ENCODE measurements around the gene NXT2. TPM values are rescaled to one million over a fixed set of nuclear protein-coding genes. Genes with fewer than 3 reads are reported as not detected.

NXT2 gene
- 9.5 TPM for total RNA-seq (ENCODE audit: unreplicated experiment)
- long read RNA-seq, transcript NXT2-202 (4 exons, 1,085 nt): major isoform, 5 of 6 reads
- long read RNA-seq, partial matches to known transcripts: 0 of 6 reads
- long read RNA-seq, other reads (novel, unspliced or antisense): 0 of 6 reads

DNA sequence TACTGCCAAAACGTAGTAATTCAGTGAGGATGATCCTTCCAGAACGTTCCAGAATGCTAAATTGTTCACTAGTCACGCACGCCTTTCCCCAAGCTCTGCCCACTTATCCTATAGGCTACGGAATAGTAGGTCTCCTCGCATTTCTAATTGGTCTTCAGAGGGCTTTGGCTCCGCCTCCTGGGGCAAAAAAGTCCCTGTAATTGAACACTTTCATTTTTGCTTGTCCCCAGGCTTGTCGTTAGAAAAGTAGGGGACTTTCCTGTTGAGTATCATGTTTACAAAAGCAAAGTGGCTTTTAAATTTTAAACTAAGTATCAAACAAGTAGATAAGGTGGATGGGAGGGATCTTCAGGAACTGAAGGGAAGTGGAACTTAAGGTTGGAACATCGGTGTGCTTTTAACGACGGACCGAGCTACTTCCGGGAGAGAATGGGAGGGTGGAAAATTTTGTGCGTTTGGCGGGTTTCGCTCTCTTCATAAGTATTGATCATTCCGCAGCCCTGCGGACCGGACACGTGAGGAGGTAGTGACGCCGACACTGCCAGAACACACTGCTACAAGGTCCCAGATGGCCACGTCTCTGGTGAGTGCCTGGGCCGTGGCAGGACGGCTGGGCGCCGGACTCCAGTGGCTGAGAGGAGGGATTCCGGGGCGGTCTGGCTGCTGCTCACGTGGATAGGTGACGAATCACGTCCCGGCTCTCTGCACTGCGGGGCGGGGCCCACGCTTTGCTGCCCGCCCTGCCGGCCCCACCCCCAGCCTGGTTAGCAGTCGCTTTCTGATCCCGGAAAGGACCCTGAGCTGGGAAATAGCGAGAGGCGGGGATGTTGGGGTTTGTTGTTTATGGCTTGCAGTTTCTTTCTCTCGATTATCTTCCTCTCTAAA lies at the start of gene NXT2:
NXT2 (plus strand) TSS at position 406 of the 885 bp plus-strand sequence; CDS start at position 569, 163 bp downstream.
- Mint-ChIP-seq H3K27ac (ENCODE audit: unreplicated experiment) (peak within 1 kb of the TSS; percentile 98), H3K4me3 (ENCODE audit: unreplicated experiment) (peak within 1 kb of the TSS; percentile 92), H3K9me3 (ENCODE audit: unreplicated experiment) (no peaks in the 10 kb centered on the region), H3K27me3 (ENCODE audit: unreplicated experiment) (peaks cover 4% of the 10 kb centered on the region), H3K36me3 (ENCODE audit: low read depth, unreplicated experiment) (no peaks in the 10 kb centered on the region), H3K4me1 (ENCODE audit: unreplicated experiment) (no peaks in the 10 kb centered on the region)
- TF ChIP-seq, protein P1, sequence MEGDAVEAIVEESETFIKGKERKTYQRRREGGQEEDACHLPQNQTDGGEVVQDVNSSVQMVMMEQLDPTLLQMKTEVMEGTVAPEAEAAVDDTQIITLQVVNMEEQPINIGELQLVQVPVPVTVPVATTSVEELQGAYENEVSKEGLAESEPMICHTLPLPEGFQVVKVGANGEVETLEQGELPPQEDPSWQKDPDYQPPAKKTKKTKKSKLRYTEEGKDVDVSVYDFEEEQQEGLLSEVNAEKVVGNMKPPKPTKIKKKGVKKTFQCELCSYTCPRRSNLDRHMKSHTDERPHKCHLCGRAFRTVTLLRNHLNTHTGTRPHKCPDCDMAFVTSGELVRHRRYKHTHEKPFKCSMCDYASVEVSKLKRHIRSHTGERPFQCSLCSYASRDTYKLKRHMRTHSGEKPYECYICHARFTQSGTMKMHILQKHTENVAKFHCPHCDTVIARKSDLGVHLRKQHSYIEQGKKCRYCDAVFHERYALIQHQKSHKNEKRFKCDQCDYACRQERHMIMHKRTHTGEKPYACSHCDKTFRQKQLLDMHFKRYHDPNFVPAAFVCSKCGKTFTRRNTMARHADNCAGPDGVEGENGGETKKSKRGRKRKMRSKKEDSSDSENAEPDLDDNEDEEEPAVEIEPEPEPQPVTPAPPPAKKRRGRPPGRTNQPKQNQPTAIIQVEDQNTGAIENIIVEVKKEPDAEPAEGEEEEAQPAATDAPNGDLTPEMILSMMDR (IDR thresholded peaks at IDR 0.05; ENCODE audit: unreplicated experiment): no peak
- peak; percentile 80 for DNase-seq (ENCODE audit: low spot score)

DNA sequence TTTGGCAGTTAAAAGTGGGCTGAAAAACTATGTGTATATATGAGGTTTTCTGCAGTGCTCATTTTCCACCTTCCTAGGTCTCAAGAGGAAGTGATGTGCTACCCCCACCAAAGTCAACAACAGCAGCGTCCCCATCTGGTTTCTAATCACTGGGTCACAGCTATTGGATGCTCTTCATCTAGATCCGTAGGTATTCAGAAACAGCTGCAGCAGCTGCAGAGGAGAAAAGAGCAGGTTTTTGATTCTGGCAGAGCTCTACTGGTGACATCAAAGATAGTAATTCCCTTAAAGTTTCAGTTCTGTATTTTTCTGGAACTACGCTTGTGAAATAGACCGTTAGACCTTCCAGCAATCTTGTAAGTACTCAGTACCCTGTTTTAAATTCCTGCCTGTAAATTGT lies 49.0 kb upstream of the NXT2 start:
- TF ChIP-seq, protein P1 (IDR thresholded peaks at IDR 0.05; ENCODE audit: unreplicated experiment): no peak
- no peaks in the 10 kb centered on the region for H3K9me3 Mint-ChIP-seq (ENCODE audit: unreplicated experiment)
- no peak for DNase-seq (ENCODE audit: low spot score)
- no peaks in the 10 kb centered on the region for H3K36me3 Mint-ChIP-seq (ENCODE audit: low read depth, unreplicated experiment)
- H3K27me3 Mint-ChIP-seq (ENCODE audit: unreplicated experiment): no peaks in the 10 kb centered on the region
- no peak overlapping the region for H3K27ac Mint-ChIP-seq (ENCODE audit: unreplicated experiment)
- H3K4me1 Mint-ChIP-seq (ENCODE audit: unreplicated experiment): no peaks in the 10 kb centered on the region
- H3K4me3 Mint-ChIP-seq (ENCODE audit: unreplicated experiment): no peak overlapping the region

DNA sequence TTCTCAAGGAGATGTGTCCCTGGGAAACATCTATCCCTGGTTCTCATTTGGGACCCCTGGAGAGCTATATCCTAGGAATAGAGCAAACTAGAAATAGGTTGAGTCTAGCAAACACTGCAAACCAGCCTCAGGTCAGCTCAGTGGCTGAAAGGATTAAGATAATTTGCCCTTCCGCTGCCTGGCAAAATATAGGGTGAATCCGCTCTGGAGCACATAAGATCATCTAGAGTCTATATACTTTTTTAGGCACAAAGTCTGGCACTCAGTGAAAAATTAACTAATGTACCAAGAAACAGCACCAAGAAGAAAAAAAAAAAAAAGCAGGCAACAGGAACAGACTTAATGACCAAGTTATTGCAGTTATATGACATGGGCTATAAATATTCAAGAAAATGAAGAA lies 47.5 kb upstream of the NXT2 start:
- TF ChIP-seq, protein P1 (IDR thresholded peaks at IDR 0.05; ENCODE audit: unreplicated experiment): no peak
- no peak overlapping the region for H3K27ac Mint-ChIP-seq (ENCODE audit: unreplicated experiment)
- no peaks in the 10 kb centered on the region for H3K27me3 Mint-ChIP-seq (ENCODE audit: unreplicated experiment)
- no peaks in the 10 kb centered on the region for H3K4me1 Mint-ChIP-seq (ENCODE audit: unreplicated experiment)
- no peaks in the 10 kb centered on the region for H3K36me3 Mint-ChIP-seq (ENCODE audit: low read depth, unreplicated experiment)
- no peaks in the 10 kb centered on the region for H3K9me3 Mint-ChIP-seq (ENCODE audit: unreplicated experiment)
- H3K4me3 Mint-ChIP-seq (ENCODE audit: unreplicated experiment): no peak overlapping the region
- DNase-seq (ENCODE audit: low spot score): no peak

DNA sequence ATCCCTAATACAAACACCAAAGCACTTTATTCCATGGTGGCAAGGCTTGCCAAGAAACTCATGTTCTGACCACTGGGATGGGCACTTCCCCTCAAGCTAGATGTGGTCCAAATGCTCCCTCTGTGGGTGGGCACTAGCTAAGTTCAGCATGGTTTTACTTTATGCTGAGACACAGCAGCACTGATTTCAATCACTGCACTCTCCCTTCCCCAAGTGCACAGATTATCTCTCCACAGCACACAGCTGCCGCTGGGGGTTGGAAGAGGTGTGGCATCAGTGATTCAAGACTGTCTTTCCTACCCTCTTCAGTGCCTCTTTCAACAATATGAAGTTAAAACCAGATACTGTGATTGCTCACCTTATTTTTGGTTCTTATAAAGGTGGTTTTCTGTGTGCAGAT lies 38.2 kb upstream of the NXT2 start:
- Mint-ChIP-seq H3K4me1 (ENCODE audit: unreplicated experiment) (no peaks in the 10 kb centered on the region), H3K4me3 (ENCODE audit: unreplicated experiment) (no peak overlapping the region), H3K9me3 (ENCODE audit: unreplicated experiment) (no peaks in the 10 kb centered on the region), H3K27ac (ENCODE audit: unreplicated experiment) (no peak overlapping the region), H3K27me3 (ENCODE audit: unreplicated experiment) (no peaks in the 10 kb centered on the region), H3K36me3 (ENCODE audit: low read depth, unreplicated experiment) (no peaks in the 10 kb centered on the region)
- TF ChIP-seq, protein P1 (IDR thresholded peaks at IDR 0.05; ENCODE audit: unreplicated experiment): no peak
- DNase-seq (ENCODE audit: low spot score): no peak

DNA sequence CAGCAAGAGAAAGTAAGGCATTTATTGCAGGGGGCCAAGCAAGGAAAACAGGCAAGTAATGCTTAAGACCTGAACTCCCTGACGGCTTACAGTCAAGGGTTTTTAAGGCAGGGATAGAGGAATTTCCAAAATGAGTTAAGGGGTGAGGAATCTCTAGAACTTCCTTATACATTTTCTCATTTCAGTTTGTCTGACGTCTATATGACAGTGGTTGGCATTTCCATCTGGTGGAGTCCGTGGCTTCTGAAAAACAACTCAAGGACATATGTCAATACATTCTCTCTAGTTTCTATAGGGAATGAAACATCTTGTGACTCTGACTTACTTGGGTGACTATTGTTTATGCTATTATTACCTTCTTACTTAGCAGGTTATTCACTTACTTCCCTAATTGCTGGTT lies 35.5 kb upstream of the NXT2 start:
- no peak for DNase-seq (ENCODE audit: low spot score)
- Mint-ChIP-seq H3K4me1 (ENCODE audit: unreplicated experiment) (no peaks in the 10 kb centered on the region), H3K9me3 (ENCODE audit: unreplicated experiment) (no peaks in the 10 kb centered on the region), H3K27me3 (ENCODE audit: unreplicated experiment) (no peaks in the 10 kb centered on the region), H3K4me3 (ENCODE audit: unreplicated experiment) (no peak overlapping the region), H3K27ac (ENCODE audit: unreplicated experiment) (no peak overlapping the region), H3K36me3 (ENCODE audit: low read depth, unreplicated experiment) (no peaks in the 10 kb centered on the region)
- TF ChIP-seq, protein P1 (IDR thresholded peaks at IDR 0.05; ENCODE audit: unreplicated experiment): no peak
